IPS-15b (cell line): ENCODE measurements around the gene MXD4.

Source experiments
- H3K27me3 ChIP-seq: one replicate; pipeline ENCODE4 v1.6.1; 2013; ENCODE audit warnings: low read length; ENCODE audit not compliant: control insufficient read depth, insufficient read depth
- H3K36me3 ChIP-seq: one replicate; pipeline ENCODE4 v1.6.1; 2013; ENCODE audit warnings: low read length; ENCODE audit not compliant: control insufficient read depth, insufficient read depth
- H3K4me1 ChIP-seq: one replicate; pipeline ENCODE4 v1.6.1; 2013; ENCODE audit warnings: mild to moderate bottlenecking, low read length; ENCODE audit not compliant: control insufficient read depth, insufficient read depth
- H3K4me3 ChIP-seq: one replicate; pipeline ENCODE4 v1.5.1; 2013; ENCODE audit warnings: low read depth, low read length
- H3K9ac ChIP-seq: one replicate; pipeline ENCODE4 v1.6.1; 2013; ENCODE audit warnings: low read depth, mild to moderate bottlenecking, low read length
- H3K9me3 ChIP-seq: one replicate; pipeline ENCODE4 v1.6.1; 2013; ENCODE audit warnings: mild to moderate bottlenecking, low read length; ENCODE audit not compliant: control insufficient read depth, insufficient read depth

Gene MXD4

DNA sequence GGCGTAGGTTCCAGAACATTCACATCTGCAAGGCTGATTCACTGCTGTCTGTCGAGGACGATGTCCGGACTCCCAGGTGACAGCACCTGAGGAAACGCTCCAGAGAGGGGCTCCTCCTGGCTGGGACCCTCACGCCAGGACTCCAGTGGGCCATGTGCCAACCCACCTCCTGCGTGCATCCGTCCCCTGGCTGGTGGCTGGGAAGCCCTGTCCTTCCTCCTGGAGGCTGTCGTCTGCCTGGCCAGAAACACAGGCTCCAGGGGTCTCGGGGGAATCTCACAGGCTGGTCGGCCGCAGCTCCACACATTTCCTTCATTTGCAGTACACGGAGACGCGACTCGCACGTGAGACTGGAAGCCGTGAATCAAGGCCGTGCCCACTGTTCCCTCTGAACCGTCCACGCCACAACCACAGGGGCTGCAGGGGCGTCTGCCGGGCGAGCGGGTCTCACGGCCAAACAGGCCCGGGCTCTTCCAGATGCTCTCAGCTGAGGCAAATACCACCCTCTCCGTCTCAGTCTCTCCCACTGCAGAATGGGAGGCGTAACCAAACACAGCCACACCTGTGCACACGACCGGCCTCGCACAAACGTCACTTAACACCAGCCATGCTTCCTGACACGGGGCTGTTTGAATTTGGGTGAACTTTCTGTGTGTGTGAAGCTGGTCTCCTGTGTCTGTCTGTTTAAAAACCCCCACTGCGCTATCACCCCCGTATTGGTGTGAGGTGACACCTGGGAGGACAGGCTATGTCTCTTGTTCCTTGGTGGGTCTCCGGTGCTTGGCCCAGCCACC, 38.7 kb upstream of the MXD4 start:
- Histone ChIP-seq H3K27me3 (no peaks in the 10 kb centered on the region), H3K36me3 (no peaks in the 10 kb centered on the region), H3K4me3 (no peak overlapping the region), H3K9ac (no peak overlapping the region), H3K9me3 (no peaks in the 10 kb centered on the region), H3K4me1 (no peaks in the 10 kb centered on the region)

DNA sequence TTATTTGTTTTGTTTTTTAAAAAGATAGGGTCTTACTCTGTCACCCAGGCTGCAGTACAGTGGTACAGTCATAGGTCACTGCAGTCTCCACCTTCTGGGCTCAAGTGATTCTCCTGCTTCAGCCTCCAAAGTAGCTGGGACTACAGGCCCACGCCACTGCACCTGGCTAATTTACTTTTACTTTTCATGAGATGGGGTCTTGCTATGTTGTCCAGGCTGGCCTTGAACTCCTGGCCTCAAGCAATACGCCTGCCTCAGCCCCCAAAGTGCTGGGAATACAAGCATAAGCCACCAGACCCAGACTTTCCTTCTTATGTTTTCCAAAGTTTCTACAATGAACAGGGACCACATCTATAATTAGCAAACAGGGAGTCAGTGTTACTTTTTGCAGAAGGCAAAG, 37.9 kb upstream of the MXD4 start:
- Histone ChIP-seq H3K9ac (no peak overlapping the region), H3K9me3 (no peaks in the 10 kb centered on the region), H3K27me3 (no peaks in the 10 kb centered on the region), H3K4me1 (no peaks in the 10 kb centered on the region), H3K36me3 (no peaks in the 10 kb centered on the region), H3K4me3 (no peak overlapping the region)

DNA sequence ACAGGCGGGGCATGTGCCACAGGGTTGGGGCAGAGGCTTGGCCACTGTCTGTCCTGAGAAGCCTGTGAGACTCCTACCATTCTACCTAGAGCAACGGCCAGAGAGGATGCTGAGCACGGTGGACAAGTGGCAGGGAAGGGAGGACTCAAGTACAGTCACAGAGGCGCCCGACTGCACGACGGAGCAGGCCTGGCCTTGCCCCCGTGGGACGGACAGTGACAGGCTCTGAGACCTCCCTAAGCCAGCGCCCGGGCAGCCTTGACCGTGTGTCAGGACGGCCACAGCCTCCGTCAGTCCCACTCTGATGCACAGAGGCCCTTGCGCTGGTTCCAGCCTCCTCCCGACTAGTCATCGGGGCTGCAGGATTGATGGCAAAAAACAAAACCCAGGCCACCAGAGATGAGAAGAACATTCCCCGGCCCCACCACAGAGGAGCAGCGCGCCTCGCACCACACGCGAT, 36.7 kb upstream of the MXD4 start:
- no peaks in the 10 kb centered on the region for H3K9me3 ChIP-seq
- no peaks in the 10 kb centered on the region for H3K27me3 ChIP-seq
- no peak overlapping the region for H3K9ac ChIP-seq
- H3K4me1 ChIP-seq, result no peaks in the 10 kb centered on the region
- no peaks in the 10 kb centered on the region for H3K36me3 ChIP-seq
- H3K4me3 ChIP-seq, result no peak overlapping the region

DNA sequence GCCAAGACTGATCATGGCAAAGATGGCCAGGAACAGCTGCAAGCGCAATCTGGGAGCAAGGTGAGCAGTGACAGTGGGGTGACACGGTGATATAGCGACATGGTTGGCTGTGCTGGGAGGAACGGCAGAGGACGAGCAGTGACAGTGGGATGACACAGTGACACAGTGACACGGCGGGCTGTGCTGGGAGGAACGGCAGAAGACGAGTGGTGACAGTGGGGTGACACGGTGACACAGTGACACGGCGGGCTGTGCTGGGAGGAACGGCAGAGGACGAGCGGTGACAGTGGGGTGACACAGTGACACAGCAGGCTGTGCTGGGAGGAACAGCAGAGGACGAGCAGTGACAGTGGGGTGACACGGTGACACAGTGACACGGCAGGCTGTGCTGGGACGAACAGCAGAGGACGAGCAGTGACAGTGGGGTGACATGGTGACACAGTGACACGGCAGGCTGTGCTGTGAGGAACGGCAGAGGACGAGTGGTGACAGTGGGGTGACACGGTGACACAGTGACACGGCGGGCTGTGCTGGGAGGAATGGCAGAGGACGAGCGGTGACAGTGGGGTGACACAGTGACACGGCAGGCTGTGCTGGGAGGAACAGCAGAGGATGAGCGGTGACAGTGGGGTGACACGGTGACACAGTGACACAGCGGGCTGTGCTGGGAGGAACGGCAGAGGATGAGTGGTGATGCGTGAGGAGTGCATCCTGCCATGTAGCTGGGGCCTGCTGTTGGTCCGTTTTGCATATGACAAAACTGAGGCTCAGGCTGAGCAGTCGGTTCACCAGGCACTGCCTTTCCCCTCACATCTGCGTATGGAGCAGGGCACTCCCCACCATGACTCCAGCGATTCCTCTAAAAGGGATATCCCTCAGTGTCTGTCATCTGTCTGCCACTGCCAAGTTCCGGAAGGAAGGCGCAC, 36.0 kb upstream of the MXD4 start:
- Histone ChIP-seq H3K9me3 (no peaks in the 10 kb centered on the region), H3K4me3 (no peak overlapping the region), H3K27me3 (no peaks in the 10 kb centered on the region), H3K36me3 (no peaks in the 10 kb centered on the region), H3K9ac (no peak overlapping the region), H3K4me1 (no peaks in the 10 kb centered on the region)

DNA sequence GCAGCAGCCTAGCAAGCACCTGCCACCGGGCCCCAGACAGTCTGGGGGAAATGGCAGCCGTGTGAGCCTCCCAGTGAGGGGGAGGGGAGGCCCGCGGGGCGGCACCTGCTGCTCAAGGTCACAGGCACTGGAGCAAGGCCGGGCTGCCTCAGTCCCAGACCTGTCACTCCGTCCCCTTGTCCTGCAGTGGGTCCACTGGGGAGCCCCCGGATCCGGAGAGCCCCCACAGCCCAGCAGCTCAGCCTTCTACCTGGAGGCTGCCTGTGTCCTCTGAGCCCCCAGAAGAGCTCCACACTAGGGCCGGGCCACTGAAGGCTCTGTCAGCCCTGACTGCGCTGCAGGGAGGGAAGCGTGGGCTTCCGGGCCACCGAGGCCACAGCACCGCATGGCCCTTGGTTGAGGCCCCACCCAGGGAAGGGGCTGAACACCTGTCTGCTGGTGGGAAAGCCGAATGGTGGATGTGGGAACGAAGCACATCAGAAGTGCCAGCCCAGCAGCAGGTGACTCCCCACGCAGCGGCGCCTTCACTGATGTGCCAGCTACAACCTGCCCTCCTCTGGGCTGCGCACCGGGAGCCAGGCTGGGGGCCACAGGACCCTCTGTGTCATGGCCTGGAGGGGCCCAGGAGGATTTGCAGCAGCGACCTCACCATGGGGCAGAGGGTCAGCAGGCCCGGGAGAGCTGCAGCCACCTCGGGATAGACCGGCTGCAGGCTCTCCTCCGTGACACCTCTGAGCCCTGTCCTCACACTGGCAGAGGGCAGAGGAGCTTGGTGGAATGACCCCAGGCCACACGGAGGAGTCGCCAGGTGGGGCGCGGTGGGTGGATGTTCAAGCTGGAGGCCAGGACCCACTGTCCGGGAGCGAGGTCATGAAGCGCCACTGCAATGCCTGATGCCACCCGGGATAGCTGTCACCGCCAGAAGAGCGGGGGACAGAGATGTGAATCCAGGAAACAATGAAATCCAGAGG, 35.0 kb upstream of the MXD4 start:
- Histone ChIP-seq H3K4me1 (no peaks in the 10 kb centered on the region), H3K4me3 (no peak overlapping the region), H3K9me3 (no peaks in the 10 kb centered on the region), H3K9ac (no peak overlapping the region), H3K36me3 (no peaks in the 10 kb centered on the region), H3K27me3 (no peaks in the 10 kb centered on the region)

DNA sequence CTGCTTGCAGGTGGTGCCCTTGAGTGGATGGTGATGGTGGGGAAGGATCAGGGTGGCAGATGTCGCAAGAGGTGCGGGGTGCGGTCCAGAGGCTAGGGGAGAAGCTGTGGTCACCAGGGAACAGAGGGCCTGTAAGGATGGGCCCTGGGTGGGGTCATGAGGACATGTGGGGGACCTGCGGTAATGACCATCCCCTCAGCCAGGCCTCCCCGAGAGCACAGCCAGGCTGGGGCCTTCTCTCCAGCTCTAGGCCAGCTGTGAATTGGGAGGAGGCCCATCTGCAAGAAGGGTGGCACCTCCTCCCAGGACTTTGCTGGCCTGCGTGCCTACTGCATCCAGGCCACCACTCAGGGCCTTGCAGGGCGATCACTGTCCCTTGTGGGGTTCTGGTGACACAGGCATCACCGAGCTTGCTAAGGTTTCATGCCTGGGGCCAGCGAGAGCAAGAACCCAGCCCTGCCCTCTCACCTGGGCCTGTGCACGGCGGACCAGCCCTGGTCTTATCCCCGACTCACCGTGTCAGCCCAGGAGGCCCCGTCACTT, 34.1 kb upstream of the MXD4 start:
- Histone ChIP-seq H3K36me3 (no peaks in the 10 kb centered on the region), H3K4me1 (no peaks in the 10 kb centered on the region), H3K9ac (no peak overlapping the region), H3K27me3 (no peaks in the 10 kb centered on the region), H3K4me3 (no peak overlapping the region), H3K9me3 (no peaks in the 10 kb centered on the region)

DNA sequence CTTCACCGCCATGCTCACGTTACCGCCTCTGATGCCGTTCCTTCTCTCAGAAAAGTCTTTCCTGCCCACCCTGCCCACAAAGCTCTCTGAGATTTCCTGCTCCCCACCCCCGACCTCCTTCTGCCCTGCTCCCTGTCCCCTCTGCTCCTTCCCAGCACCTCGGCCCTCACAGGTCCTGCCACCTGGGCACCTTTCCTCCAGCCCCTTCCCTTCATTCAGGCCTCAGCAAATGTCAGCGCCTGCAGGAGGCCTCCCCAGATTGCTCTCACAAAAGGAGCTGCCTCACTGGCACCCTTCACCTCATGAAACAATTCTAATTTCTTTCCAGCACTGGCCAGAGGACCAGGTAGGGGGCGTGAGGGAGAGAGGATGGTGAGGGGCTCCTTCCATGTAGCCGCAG, 33.6 kb upstream of the MXD4 start:
- Histone ChIP-seq H3K9ac (no peak overlapping the region), H3K4me3 (no peak overlapping the region), H3K27me3 (no peaks in the 10 kb centered on the region), H3K4me1 (no peaks in the 10 kb centered on the region), H3K36me3 (no peaks in the 10 kb centered on the region), H3K9me3 (no peaks in the 10 kb centered on the region)

DNA sequence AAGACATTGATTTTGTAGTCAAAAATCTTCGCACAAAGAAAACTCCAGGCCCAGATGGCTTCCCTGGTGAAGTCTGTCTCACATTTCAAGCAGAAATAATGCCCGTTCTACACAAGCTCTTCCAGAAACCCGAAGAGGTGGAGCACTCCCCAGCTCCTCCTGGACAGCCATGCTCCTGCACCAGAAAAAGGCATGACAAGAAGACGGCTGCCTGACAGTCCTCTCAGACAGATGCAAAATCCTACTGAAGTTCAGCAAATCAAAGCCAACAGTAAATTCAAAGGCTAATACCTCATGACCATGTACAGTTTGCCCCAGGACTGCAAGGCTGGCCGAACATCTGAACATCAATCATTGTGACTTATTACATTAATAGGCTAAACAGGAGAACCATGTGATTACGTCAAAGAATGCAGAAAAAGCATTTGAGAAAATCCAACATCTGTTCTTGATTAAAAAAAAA, 30.8 kb upstream of the MXD4 start:
- no peaks in the 10 kb centered on the region for H3K36me3 ChIP-seq

DNA sequence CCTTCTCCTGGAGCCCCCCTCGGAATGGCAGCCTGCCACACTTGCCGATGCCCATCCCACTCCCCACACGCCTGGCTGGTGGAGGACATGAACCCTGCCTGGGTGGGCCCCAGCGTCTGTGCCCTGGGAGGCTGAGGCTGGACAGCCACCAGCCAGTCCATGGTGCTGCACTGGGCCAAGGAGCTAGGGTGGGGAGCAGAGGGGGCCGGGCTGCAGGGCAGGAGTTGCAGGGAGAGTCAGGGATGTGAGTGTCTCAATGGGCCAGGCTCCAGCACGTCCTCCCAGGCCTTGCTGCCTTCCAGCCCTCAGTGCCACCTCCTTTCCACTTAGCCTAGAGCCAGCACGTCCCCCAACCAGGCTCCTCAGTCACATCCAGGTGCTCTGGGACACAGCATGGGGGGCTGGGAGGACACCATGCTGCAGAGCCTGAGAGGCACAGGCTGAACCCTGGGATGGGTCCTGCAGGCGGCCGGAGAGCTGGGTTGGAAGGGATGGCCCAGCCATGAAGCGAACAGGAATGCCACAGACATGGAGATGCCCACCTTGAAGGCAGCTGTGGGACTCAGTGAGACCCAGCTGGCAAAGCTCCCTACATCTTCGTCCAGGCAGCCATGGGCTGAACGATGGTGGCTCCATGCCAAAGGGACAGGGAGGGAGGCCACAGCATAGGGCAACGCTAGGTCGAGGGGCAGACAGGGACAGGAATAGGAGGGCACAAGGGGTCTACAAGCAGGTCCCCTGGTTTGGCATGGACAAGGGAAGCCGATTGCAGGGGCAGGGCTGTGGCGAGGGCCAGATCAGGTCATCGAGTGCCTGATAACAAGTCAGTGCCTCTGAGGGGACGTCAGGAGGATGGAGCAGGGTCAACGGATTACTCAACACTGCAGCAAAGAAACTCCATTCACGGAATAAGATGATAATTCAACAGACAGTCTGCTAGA, 30.1 kb upstream of the MXD4 start:
- no peaks in the 10 kb centered on the region for H3K27me3 ChIP-seq
- H3K9ac ChIP-seq, result no peak overlapping the region
- no peaks in the 10 kb centered on the region for H3K36me3 ChIP-seq
- H3K4me1 ChIP-seq, result no peaks in the 10 kb centered on the region
- no peak overlapping the region for H3K4me3 ChIP-seq
- no peaks in the 10 kb centered on the region for H3K9me3 ChIP-seq

More for the DNA sequence above, 30.8 kb upstream of the MXD4 start:
- H3K4me1 ChIP-seq, result no peaks in the 10 kb centered on the region
- H3K9ac ChIP-seq, result no peak overlapping the region
- no peaks in the 10 kb centered on the region for H3K27me3 ChIP-seq
- H3K9me3 ChIP-seq, result no peaks in the 10 kb centered on the region
- no peak overlapping the region for H3K4me3 ChIP-seq

DNA sequence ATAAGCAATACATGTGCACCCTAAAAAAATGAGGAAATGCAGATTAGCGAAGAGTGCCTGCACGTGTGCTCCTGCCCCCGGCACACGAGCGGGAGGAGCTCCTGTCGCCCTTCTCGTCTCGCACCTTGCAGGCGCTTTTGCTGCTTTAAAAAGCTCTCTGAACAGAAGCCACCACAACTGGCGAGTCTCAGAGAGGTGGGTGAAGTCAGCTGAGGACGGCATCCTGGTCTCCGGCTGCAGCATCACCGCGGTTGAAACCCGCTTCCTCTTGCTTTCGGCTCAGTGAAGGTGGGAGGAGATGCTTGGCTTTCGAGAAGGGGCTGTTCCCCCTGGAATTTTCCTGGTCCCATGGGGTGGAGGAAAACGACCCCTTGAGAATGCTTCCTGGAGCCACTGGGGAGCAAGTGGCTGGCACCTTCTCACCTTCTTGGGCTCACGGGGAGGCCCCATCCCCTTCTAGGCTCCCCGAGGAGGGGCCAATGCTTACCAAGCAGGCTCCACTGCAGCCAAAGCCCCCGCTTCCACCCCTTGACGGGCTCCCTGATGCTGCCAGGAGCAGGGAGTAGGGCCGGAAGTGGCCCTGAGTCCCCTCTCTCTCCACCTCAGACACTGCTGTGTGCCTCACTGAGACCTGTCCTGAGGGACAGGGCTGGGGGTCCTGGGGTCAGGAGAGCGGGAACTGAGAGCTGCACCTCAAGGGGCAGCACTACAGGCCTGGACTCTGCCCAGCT, 29.2 kb upstream of the MXD4 start:
- Histone ChIP-seq H3K9ac (no peak overlapping the region), H3K4me1 (no peaks in the 10 kb centered on the region), H3K4me3 (no peak overlapping the region), H3K9me3 (no peaks in the 10 kb centered on the region), H3K27me3 (no peaks in the 10 kb centered on the region), H3K36me3 (no peaks in the 10 kb centered on the region)
